Measurements from ENCODE around the gene SYS1. TPM values are rescaled to one million over a fixed set of nuclear protein-coding genes. Genes with fewer than 3 reads are reported as not detected.

SYS1 gene
- 10 to 100 TPM in 1 of 2 donors, 1 to 10 TPM in 1; 8.4 to 16.5 TPM for polyA plus RNA-seq

DNA sequence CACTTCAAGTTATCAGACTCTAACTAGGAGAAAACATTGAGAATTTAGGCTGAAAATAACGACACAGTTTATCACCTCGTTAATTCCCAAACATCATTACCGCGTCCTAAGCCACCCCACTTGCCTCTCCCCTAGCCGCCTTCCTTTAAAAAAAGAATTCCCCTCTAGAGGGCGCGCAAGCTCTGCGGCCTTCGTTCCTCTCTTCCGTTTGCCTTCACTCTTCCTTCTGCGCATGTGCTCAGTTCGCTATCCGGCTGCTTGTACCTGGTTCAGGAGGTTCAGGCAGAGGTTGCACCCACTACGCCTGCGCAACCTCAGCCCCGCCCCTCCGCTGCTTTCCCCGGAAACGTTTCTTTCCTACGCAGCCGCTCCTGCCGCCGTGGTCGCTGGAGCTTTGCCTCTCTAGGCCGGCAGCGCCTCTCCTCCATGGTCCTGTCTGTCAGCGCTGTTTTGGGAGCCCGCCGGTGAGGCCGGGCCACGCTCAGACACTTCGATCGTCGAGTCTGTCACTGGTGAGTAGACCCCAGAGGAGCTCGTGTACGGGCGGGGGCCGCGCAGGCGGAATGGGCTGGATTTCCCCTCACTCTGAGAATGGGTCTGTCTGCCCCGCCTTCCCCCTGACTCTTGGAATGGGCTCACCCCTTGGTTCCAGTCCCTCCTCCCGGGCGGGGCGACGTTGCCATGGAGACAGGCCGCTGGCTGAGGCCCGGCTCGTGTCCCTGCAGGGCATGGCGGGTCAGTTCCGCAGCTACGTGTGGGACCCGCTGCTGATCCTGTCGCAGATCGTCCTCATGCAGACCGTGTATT lies at the start of gene SYS1:
Gene SYS1 (plus strand): TSS at position 353 of the 807 bp plus-strand sequence. CDS start 376 bp downstream, at position 729.
- Histone ChIP-seq H3K36me3 (ENCODE audit: control insufficient read depth in 2 of 2, insufficient read depth in 2 of 2, low read length in 1 of 2) (peaks cover 10 to 19% of the 10 kb centered on the region in 2 donors), H3K27me3 (ENCODE audit: control insufficient read depth in 1 of 2, insufficient read depth in 2 of 2, low read length in 2 of 2) (no peaks in the 10 kb centered on the region), H3K9me3 (ENCODE audit: control insufficient read depth in 2 of 2, insufficient read depth in 1 of 2, low read depth in 1 of 2, low read length in 1 of 2) (no peaks in the 10 kb centered on the region), H3K27ac (ENCODE audit: low read depth in 2 of 2, low read length in 1 of 2) (peak within 1 kb of the TSS; percentile 98), H3K4me3 (ENCODE audit: low read depth in 1 of 2, low read length in 2 of 2) (peak within 1 kb of the TSS; percentile 71 to 79), H3K4me1 (ENCODE audit: control insufficient read depth in 2 of 2, insufficient read depth in 2 of 2, low read length in 1 of 2) (peaks cover 0 to 4% of the 10 kb centered on the region in 2 donors)
- 0 to 1% methylated on average over 55 of the region's 55 CpGs for WGBS, 2 donors

DNA sequence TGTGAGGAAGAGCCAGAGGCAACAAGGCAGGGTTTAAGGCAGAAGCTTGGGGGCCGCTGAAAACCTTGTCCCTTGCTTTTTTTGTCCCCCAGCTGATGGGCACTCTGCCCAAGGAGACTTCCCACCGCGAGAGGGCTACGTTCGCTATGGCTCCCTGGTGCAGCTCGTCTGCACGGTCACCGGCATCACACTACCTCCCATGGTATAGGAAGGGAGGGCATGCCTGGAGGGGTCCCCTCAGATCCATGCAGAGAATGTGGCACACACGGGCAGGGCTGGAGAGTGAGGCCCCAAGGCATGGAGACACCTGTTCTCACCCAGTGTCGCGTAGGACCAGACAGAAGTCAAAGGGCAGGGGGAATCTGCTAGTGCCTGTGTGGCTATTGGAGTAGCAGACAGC lies 49.0 kb upstream of the SYS1 start:
- Histone ChIP-seq H3K27ac (ENCODE audit: low read depth in 2 of 2, low read length in 1 of 2) (no peak overlapping the region), H3K4me1 (ENCODE audit: control insufficient read depth in 2 of 2, insufficient read depth in 2 of 2, low read length in 1 of 2) (peaks cover 2 to 3% of the 10 kb centered on the region in 2 donors), H3K9me3 (ENCODE audit: control insufficient read depth in 2 of 2, insufficient read depth in 1 of 2, low read depth in 1 of 2, low read length in 1 of 2) (no peaks in the 10 kb centered on the region), H3K27me3 (ENCODE audit: control insufficient read depth in 1 of 2, insufficient read depth in 2 of 2, low read length in 2 of 2) (peaks cover 0 to 2% of the 10 kb centered on the region in 2 donors), H3K36me3 (ENCODE audit: control insufficient read depth in 2 of 2, insufficient read depth in 2 of 2, low read length in 1 of 2) (no peaks in the 10 kb centered on the region), H3K4me3 (ENCODE audit: low read depth in 1 of 2, low read length in 2 of 2) (no peak overlapping the region)
- WGBS, 2 donors: 79 to 83% methylated on average over 11 of the region's 11 CpGs

DNA sequence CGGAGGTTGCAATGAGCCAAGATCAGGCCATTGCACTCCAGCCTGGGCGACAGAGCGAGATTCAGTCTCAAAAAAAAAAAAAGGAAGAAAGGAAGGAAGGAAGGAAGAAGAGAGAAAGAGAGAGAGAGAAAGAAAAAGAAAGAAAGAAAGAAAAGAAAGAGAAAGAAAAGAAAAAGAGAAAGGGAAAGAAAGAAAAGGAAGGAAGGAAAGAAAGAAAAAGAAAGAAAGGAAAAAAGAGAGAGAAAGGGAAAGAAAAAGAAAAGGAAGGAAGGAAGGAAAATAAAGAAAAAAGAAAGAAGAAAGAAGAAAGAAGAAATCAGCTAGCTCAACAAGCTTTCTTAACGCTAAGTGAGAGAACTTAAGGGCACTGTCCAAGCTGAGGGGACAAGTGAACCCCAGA lies 47.3 kb upstream of the SYS1 start:
- Histone ChIP-seq H3K36me3 (ENCODE audit: control insufficient read depth in 2 of 2, insufficient read depth in 2 of 2, low read length in 1 of 2) (no peaks in the 10 kb centered on the region), H3K27me3 (ENCODE audit: control insufficient read depth in 1 of 2, insufficient read depth in 2 of 2, low read length in 2 of 2) (peaks cover 0 to 2% of the 10 kb centered on the region in 2 donors), H3K27ac (ENCODE audit: low read depth in 2 of 2, low read length in 1 of 2) (no peak overlapping the region), H3K4me3 (ENCODE audit: low read depth in 1 of 2, low read length in 2 of 2) (no peak overlapping the region), H3K4me1 (ENCODE audit: control insufficient read depth in 2 of 2, insufficient read depth in 2 of 2, low read length in 1 of 2) (peaks cover 2 to 3% of the 10 kb centered on the region in 2 donors), H3K9me3 (ENCODE audit: control insufficient read depth in 2 of 2, insufficient read depth in 1 of 2, low read depth in 1 of 2, low read length in 1 of 2) (no peaks in the 10 kb centered on the region)
- 89 to 90% methylated on average over 4 of the region's 4 CpGs for WGBS, 2 donors

DNA sequence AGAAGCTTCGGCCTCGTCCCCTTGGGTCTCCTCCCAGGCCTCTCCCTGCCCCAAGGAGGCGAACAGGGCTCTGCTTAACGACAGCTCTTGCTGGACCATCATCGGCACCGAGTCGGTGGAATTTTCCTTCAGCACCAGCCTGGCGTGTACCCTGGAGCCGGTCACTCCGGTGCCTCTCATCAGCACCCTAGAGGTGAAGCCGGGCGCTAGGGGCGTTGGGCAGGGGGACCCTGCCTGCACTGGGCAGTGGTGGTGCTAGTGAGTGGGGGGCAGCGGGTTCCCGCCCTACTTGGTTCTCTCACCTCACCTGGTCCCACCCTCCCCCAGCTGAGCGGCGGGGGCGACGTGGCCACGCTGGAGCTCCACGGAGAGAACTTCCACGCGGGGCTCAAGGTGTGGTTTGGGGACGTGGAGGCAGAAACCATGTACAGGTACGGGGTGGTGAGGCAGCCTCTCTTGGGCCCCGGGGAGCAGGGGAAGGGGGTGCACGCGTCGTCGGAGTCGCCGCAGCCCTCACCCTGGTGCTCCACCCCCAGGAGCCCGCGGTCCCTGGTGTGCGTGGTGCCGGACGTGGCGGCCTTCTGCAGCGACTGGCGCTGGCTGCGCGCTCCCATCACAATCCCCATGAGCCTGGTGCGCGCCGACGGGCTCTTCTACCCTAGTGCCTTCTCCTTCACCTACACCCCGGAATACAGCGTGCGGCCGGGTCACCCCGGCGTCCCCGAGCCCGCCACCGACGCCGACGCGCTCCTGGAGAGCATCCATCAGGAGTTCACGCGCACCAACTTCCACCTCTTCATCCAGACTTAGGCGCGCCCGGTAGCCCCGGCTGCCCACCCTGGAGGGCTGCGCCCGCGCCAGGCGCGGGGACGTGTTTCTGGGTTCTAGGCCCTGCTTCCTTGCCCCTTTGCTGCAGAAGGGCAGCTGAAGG lies 46.5 kb upstream of the SYS1 start:
- Histone ChIP-seq H3K9me3 (ENCODE audit: control insufficient read depth in 2 of 2, insufficient read depth in 1 of 2, low read depth in 1 of 2, low read length in 1 of 2) (no peaks in the 10 kb centered on the region), H3K27me3 (ENCODE audit: control insufficient read depth in 1 of 2, insufficient read depth in 2 of 2, low read length in 2 of 2) (no peaks in the 10 kb centered on the region), H3K27ac (ENCODE audit: low read depth in 2 of 2, low read length in 1 of 2) (no peak overlapping the region), H3K4me1 (ENCODE audit: control insufficient read depth in 2 of 2, insufficient read depth in 2 of 2, low read length in 1 of 2) (peaks cover 2 to 3% of the 10 kb centered on the region in 2 donors), H3K36me3 (ENCODE audit: control insufficient read depth in 2 of 2, insufficient read depth in 2 of 2, low read length in 1 of 2) (no peaks in the 10 kb centered on the region), H3K4me3 (ENCODE audit: low read depth in 1 of 2, low read length in 2 of 2) (no peak overlapping the region)
- WGBS, 2 donors: 27 to 31% methylated on average over 70 to 71 of the region's 71 CpGs

DNA sequence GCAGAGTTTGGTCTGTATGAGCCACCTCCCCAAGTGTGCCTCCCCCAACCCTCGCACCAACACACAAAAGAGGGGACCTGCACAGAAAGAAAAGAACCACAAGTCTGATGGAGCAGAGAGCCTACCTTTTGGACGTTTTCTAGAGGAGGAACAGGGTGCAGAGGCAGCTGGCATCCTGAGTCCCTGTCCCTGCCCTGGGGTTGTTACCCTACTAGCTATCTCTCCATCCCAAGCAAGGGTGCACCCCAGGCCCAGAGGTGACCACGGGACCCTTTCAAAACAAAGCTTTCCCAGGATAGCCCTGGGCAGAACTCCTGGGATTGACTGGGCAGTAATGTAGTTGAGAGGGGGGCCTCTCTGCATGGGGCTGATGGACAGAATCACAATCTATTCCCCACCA lies 45.1 kb upstream of the SYS1 start:
- 65 to 72% methylated on average over 3 of the region's 3 CpGs for WGBS, 2 donors
- Histone ChIP-seq H3K36me3 (ENCODE audit: control insufficient read depth in 2 of 2, insufficient read depth in 2 of 2, low read length in 1 of 2) (no peaks in the 10 kb centered on the region), H3K9me3 (ENCODE audit: control insufficient read depth in 2 of 2, insufficient read depth in 1 of 2, low read depth in 1 of 2, low read length in 1 of 2) (no peaks in the 10 kb centered on the region), H3K4me3 (ENCODE audit: low read depth in 1 of 2, low read length in 2 of 2) (no peak overlapping the region), H3K27ac (ENCODE audit: low read depth in 2 of 2, low read length in 1 of 2) (no peak overlapping the region), H3K27me3 (ENCODE audit: control insufficient read depth in 1 of 2, insufficient read depth in 2 of 2, low read length in 2 of 2) (no peaks in the 10 kb centered on the region), H3K4me1 (ENCODE audit: control insufficient read depth in 2 of 2, insufficient read depth in 2 of 2, low read length in 1 of 2) (no peaks in the 10 kb centered on the region)

DNA sequence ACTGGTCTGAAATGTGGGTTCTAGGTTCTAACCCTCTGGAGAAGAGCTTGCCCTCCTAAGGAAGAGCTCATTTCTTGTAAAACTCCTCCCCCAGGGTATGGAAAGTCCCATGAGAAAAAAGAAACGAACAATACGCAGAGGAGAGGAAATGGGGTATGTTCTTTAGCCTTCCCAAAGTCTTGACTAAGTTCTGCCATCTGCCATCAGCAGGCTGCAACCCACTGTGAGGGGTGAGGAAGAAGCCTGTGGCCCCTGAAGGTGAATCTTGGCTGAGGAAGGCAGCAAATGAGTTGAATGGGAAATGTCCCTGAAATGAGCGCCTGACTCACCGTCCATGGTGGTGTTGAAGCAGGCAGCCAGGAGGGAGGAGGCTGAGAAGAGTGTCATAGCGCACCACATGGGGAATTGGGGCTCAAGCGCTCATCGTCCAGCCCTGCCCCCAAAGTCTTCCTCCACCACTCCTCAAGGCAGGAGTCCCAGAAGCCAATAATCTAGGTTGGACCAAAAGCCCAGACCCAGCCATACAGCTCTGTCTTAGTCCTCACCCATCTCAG lies 44.5 kb upstream of the SYS1 start:
- no peak overlapping the region for H3K27ac ChIP-seq (ENCODE audit: low read depth in 2 of 2, low read length in 1 of 2)
- no peaks in the 10 kb centered on the region for H3K27me3 ChIP-seq (ENCODE audit: control insufficient read depth in 1 of 2, insufficient read depth in 2 of 2, low read length in 2 of 2)
- H3K9me3 ChIP-seq (ENCODE audit: control insufficient read depth in 2 of 2, insufficient read depth in 1 of 2, low read depth in 1 of 2, low read length in 1 of 2): no peaks in the 10 kb centered on the region
- H3K4me3 ChIP-seq (ENCODE audit: low read depth in 1 of 2, low read length in 2 of 2): no peak overlapping the region
- 65 to 72% methylated on average over 7 of the region's 7 CpGs for WGBS, 2 donors
- no peaks in the 10 kb centered on the region for H3K36me3 ChIP-seq (ENCODE audit: control insufficient read depth in 2 of 2, insufficient read depth in 2 of 2, low read length in 1 of 2)
- H3K4me1 ChIP-seq (ENCODE audit: control insufficient read depth in 2 of 2, insufficient read depth in 2 of 2, low read length in 1 of 2): no peaks in the 10 kb centered on the region

DNA sequence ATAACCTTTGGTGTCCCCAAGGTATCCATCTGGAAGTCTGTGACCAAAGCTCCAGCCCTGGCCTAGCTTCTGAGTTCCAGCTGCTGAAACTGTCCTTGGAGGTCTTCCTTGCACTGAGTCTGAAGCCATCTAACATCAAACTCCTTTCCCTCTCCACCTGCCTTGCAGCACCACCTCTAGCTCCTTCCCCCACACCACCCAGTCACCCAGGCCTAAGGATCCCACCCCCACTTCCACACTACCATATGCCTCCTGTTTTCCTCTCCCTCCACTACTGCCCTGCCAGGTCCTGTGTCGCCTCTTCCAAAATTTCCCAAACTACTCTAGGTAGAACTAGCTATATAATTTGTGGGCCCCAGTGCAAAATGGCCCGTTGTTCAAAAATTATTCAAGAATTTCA lies 44.0 kb upstream of the SYS1 start:
- Histone ChIP-seq H3K4me1 (ENCODE audit: control insufficient read depth in 2 of 2, insufficient read depth in 2 of 2, low read length in 1 of 2) (no peaks in the 10 kb centered on the region), H3K27ac (ENCODE audit: low read depth in 2 of 2, low read length in 1 of 2) (no peak overlapping the region), H3K27me3 (ENCODE audit: control insufficient read depth in 1 of 2, insufficient read depth in 2 of 2, low read length in 2 of 2) (no peaks in the 10 kb centered on the region), H3K4me3 (ENCODE audit: low read depth in 1 of 2, low read length in 2 of 2) (no peak overlapping the region), H3K9me3 (ENCODE audit: control insufficient read depth in 2 of 2, insufficient read depth in 1 of 2, low read depth in 1 of 2, low read length in 1 of 2) (no peaks in the 10 kb centered on the region), H3K36me3 (ENCODE audit: control insufficient read depth in 2 of 2, insufficient read depth in 2 of 2, low read length in 1 of 2) (no peaks in the 10 kb centered on the region)
- 70 to 80% methylated on average over 2 of the region's 2 CpGs for WGBS, 2 donors

DNA sequence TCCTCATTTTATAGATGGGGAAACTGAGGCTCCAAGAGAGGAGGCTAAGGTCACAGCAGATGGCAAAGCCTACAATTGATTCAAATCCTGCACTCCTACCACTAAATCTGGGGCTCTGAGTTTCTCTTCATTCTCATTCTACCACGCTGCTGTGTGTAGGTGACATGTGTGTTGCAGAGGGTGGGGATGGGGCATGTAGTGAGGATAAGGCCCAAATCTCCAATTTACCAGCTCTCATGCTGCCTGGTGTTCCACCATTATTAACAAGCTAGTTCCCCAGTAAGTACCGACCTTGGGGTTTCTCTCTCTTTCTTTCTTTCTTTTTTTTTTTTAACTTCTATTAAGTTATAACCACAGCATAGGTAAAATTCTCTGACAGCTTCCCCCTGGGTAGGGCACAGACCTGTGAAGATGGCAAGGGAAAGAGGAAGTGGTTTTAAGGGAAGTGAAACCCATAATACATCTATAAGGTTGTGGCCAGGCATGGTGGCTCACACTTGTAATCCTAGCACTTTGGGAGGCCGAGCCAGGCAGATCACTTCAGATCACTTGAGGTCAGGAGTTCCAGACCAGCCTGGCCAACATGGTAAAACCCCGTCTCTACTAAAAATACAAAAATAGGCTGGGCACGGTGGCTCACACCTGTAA lies 41.9 kb upstream of the SYS1 start:
- H3K4me3 ChIP-seq (ENCODE audit: low read depth in 1 of 2, low read length in 2 of 2): no peak overlapping the region
- no peaks in the 10 kb centered on the region for H3K9me3 ChIP-seq (ENCODE audit: control insufficient read depth in 2 of 2, insufficient read depth in 1 of 2, low read depth in 1 of 2, low read length in 1 of 2)
- 67 to 70% methylated on average over 5 of the region's 5 CpGs for WGBS, 2 donors
- H3K36me3 ChIP-seq (ENCODE audit: control insufficient read depth in 2 of 2, insufficient read depth in 2 of 2, low read length in 1 of 2): peaks cover 0 to 10% of the 10 kb centered on the region in 2 donors
- H3K27me3 ChIP-seq (ENCODE audit: control insufficient read depth in 1 of 2, insufficient read depth in 2 of 2, low read length in 2 of 2): no peaks in the 10 kb centered on the region
- no peak overlapping the region for H3K27ac ChIP-seq (ENCODE audit: low read depth in 2 of 2, low read length in 1 of 2)
- H3K4me1 ChIP-seq (ENCODE audit: control insufficient read depth in 2 of 2, insufficient read depth in 2 of 2, low read length in 1 of 2): no peaks in the 10 kb centered on the region

DNA sequence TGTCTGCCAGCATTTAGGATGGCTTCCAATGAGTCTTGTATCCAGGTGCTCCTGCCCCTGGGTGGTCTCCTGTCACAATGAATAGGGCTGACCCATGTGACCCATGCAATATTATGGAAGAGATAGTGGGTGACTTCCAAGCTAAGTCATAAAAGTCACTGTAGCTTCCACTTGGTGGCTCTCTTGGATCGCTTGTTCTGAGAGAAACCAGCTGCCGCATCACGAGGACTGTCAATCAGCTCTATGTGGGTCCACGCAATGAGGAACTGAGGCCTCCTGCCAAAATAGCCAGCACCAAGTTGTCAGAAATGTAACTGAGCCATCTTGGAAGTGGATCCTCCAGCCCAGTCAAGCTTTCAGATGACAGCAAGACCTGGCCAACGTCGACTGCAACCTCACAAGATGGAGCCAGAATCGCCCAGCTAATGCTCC lies 40.0 kb upstream of the SYS1 start:
- Histone ChIP-seq H3K27me3 (ENCODE audit: control insufficient read depth in 1 of 2, insufficient read depth in 2 of 2, low read length in 2 of 2) (no peaks in the 10 kb centered on the region), H3K4me1 (ENCODE audit: control insufficient read depth in 2 of 2, insufficient read depth in 2 of 2, low read length in 1 of 2) (no peaks in the 10 kb centered on the region), H3K4me3 (ENCODE audit: low read depth in 1 of 2, low read length in 2 of 2) (no peak overlapping the region), H3K27ac (ENCODE audit: low read depth in 2 of 2, low read length in 1 of 2) (no peak overlapping the region), H3K36me3 (ENCODE audit: control insufficient read depth in 2 of 2, insufficient read depth in 2 of 2, low read length in 1 of 2) (peaks cover 0 to 20% of the 10 kb centered on the region in 2 donors), H3K9me3 (ENCODE audit: control insufficient read depth in 2 of 2, insufficient read depth in 1 of 2, low read depth in 1 of 2, low read length in 1 of 2) (no peaks in the 10 kb centered on the region)
- WGBS, 2 donors: 55 to 63% methylated on average over 7 of the region's 7 CpGs
